Measurements from ENCODE around the gene TMSB15A.
"Not testable (repeated sequence)": the region's sequence is repeated elsewhere in the genome, so short reads cannot be mapped to it uniquely, and the experiment has no call there.

The TMSB15A gene

DNA sequence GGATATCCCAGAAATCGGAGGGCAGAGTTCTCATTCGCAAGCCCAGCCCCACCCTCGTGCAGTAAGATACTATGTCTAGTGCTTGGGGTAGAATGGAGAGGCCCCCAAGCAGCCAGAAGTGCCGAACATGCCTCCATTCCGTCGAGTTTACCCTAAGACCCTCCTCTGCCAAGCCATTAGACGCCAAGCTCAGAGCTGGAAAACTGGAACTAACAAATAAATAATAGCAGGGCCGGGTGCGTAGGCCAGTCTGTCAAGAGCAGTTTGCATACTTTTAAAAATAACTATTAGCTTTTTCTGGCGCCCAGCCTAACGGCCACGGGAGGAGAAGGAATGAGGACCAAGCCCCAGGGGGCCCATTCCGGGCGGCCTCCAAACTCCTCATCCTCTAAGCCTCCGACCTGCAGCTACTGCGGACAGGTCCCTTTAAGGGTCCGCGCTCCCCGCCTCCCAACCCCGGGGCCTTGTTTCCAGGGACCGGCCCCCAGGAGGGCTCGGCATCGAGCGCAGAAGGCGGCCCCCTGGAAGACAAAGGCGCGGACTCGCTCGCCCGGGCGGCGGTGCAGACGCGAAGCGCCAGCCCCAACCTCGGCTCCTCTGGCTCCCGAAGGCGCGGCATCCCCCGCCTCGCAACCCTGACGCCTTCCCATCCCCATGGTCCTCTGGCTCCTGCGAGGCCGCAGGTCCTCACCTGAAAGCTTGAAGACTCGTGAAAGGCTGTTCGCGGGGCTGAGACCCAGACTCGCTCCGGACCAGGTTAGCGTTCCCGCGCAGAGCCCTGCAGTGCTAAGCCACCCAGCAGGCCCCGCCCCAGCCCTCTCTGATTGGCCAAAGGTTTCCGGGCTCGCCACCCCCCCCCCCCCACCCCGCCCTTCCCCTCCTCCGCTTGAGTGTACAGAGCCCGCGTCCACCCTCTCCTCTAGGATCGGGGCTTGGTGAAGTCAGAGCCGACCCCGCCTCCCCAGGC, at the start of gene TMSB15A:
TSS of gene TMSB15A (minus strand) at position 765 of the 967 bp plus-strand sequence.
- TF ChIP-seq, protein P1, sequence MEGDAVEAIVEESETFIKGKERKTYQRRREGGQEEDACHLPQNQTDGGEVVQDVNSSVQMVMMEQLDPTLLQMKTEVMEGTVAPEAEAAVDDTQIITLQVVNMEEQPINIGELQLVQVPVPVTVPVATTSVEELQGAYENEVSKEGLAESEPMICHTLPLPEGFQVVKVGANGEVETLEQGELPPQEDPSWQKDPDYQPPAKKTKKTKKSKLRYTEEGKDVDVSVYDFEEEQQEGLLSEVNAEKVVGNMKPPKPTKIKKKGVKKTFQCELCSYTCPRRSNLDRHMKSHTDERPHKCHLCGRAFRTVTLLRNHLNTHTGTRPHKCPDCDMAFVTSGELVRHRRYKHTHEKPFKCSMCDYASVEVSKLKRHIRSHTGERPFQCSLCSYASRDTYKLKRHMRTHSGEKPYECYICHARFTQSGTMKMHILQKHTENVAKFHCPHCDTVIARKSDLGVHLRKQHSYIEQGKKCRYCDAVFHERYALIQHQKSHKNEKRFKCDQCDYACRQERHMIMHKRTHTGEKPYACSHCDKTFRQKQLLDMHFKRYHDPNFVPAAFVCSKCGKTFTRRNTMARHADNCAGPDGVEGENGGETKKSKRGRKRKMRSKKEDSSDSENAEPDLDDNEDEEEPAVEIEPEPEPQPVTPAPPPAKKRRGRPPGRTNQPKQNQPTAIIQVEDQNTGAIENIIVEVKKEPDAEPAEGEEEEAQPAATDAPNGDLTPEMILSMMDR (IDR thresholded peaks at IDR 0.05; ENCODE audit: extremely low read depth, insufficient read depth, missing control alignments), result no peak
- peak; percentile 65 for DNase-seq (ENCODE audit: low spot score)
- in situ Hi-C loops (cut with MboI; ENCODE audit: low pct_unique_long_range_greater_than_20kb, low sequenced_read_pairs, unreplicated experiment), result no loop called here

DNA sequence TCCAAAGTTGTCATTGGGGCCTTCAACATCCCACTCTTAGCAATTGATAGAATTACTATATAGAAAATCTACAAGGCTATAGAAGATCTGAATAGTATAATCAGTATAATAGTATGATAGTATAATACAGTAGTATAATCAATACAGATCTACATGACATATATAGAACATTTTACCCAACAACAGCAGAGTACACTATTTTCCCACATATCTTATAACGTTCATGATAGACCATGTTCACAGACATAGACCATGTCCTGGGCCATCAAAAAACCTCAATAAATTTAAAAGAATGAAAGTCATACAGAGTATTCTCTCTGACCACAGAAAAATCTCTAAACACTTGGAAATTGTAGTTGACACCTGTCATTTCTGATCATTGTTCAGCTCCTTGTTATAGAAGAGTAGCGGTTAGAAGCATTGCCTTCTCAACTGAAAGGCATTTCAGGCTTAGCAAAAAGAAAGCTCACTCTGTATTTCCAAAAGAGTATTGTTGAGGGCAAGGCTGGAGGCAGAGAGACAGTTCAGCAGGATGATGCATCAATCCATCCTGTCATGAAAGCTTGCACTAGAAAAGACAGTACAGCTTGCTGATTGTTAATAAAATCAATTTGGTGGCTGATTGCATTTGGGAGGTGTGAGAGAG, 44.0 kb upstream of the TMSB15A start:
- TF ChIP-seq, protein P1 (IDR thresholded peaks at IDR 0.05; ENCODE audit: extremely low read depth, insufficient read depth, missing control alignments), result no peak
- in situ Hi-C loops (cut with MboI; ENCODE audit: low pct_unique_long_range_greater_than_20kb, low sequenced_read_pairs, unreplicated experiment), result no loop called here
- DNase-seq (ENCODE audit: low spot score), result no peak

DNA sequence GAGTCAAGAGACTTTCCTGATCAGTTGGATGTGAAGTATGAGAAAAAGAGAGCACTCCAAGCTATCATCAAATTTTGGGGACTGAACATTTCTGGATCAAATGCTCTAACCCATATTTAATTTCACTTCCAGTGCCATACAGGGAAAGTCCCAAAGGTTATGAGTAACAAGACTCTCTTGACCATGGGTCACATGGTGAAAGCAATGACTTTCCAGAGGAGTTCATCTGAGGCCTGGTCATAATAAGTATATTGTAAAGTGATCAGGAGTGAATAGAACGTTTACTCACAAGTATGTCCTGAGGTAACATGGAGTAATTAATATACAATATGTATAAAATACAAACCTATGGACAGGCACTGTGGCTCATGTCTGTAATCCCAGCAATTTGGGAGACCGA, 42.1 kb upstream of the TMSB15A start:
- in situ Hi-C loops (cut with MboI; ENCODE audit: low pct_unique_long_range_greater_than_20kb, low sequenced_read_pairs, unreplicated experiment), result no loop called here
- no peak for DNase-seq (ENCODE audit: low spot score)
- TF ChIP-seq, protein P1 (IDR thresholded peaks at IDR 0.05; ENCODE audit: extremely low read depth, insufficient read depth, missing control alignments), result no peak

DNA sequence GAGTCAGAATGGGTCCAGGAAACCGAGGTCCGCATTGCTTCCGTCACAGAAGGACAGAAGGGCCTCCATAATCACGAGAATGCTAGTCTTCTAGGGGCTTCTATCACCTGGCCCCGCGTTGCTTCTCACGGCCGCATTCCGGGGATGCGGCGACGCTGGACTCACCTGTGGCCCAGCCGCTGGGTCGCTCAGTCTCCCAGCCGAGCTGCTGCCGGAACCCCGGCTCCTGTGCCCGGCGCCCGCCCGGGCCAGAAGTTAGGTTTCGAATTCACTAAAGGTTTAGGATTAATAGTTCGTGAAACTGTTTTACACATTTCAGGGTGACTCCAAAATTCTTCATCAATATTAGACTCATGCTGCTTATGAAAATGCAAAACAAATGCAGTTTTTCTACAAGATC, 31.7 kb upstream of the TMSB15A start:
- in situ Hi-C loops (cut with MboI; ENCODE audit: low pct_unique_long_range_greater_than_20kb, low sequenced_read_pairs, unreplicated experiment), result no loop called here
- DNase-seq (ENCODE audit: low spot score), result no peak
- TF ChIP-seq, protein P1 (IDR thresholded peaks at IDR 0.05; ENCODE audit: extremely low read depth, insufficient read depth, missing control alignments), result no peak

DNA sequence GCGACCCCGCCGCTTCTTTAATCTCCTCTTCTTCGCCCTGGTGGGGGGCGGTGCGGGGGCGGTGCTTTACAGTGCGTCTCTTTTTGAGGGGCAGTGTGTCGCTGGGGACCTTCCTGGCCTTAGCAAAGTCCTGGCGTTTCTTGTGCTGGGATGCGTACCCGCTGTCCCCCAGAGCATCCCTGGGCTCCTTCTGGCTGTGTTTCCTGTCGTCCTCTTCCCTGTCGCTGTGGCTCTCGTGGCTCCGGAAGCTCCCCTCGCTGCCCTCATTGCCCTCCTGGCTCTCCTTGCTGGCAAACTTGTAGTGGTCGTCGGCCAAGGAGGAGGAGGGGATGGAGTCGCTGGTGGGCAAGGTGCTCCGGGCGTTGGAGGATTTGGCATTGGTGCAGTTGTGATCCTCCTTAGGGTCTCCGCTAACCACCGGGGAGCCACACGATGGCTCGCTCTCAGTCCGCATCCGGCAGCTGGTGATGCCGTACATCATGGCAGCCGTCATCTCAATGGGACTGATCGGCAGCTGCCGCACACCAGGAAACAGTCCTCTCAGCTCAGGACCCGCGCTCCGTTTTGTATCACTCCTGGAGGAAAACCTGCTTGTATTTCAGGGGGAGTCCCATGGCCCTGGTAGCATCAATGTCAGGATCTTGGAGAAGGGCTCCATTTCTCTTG, 30.4 kb upstream of the TMSB15A start:
- DNase-seq (ENCODE audit: low spot score), result no peak
- in situ Hi-C loops (cut with MboI; ENCODE audit: low pct_unique_long_range_greater_than_20kb, low sequenced_read_pairs, unreplicated experiment), result no loop called here
- TF ChIP-seq, protein P1 (IDR thresholded peaks at IDR 0.05; ENCODE audit: extremely low read depth, insufficient read depth, missing control alignments), result no peak

DNA sequence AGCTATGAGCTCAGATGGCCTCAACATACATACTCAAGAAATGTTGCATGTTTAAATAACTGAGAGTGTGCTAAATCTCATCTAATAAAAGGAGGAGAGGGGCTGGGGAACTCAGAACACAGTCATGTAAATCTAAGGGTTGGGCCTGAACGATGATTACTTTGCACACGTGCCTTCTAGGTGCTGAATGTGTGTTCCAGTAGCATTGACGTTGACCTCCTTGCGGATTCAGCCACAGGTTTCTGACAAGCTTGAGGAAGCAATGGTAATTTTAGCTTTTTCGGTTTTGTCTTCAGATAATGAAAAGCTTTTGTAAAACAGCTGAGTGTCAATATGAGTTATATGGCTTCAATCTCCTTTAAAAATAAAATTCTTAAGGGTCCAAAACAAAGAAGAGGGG, 29.6 kb upstream of the TMSB15A start:
- in situ Hi-C loops (cut with MboI; ENCODE audit: low pct_unique_long_range_greater_than_20kb, low sequenced_read_pairs, unreplicated experiment); DNase-seq (ENCODE audit: low spot score): not testable (repeated sequence)

Data from GM13977 (cell line).